Frontal cortex (tissue), 4 donors: Measurements from ENCODE around the gene CSTF3. TPM values are rescaled to one million over a fixed set of nuclear protein-coding genes. Genes with fewer than 3 reads are reported as not detected.
"Not testable (repeated sequence)": the region's sequence is repeated elsewhere in the genome, so short reads cannot be mapped to it uniquely, and the experiment has no call there.

Experiments used
- DNase-seq, 2 donors: peaks; one replicate each; pipeline ENCODE4 v3.0.0; 2012; ENCODE audit warnings: low spot score in 2 of 2
- FAIRE-seq: peaks from 2 replicates; lab custom pipeline; 2012; peaks lifted over from hg19 to GRCh38; lab: Jason Lieb, UNC
- total RNA-seq: library from RNA; depleted of rRNA; stranded (reverse); fragments of >200 nt; gene quantifications from one replicate; pipeline ENCODE4 v1.2.3, GENCODE V29; 2014
- donor health status: control.
- donor health status: control.
- donor health status: control.

CSTF3 gene
- total RNA-seq, 1 donor from 2014 or later, result 66.9 TPM

- FAIRE-seq (no peak), DNase-seq (no peak)
Observed at GRCh38 chr11:33168709-33169200, 7.5 kb upstream of the CSTF3 start.

- DNase-seq (no peak), FAIRE-seq (no peak)
Observed at GRCh38 chr11:33162831-33163230, 1.6 kb upstream of the CSTF3 start.

GRCh38 chr11:33160587-33160986 lies 693 bp downstream of the CSTF3 start:
- DNase-seq (no peak), FAIRE-seq (no peak)

- DNase-seq (no peak), FAIRE-seq (no peak)
Observed at GRCh38 chr11:33160136-33160535, 1.1 kb downstream of the CSTF3 start.

GRCh38 chr11:33159378-33159867 lies 1.9 kb downstream of the CSTF3 start:
- not testable (repeated sequence) for FAIRE-seq, DNase-seq

GRCh38 chr11:33158596-33159275 lies 2.5 kb downstream of the CSTF3 start:
- DNase-seq, result no peak
- no peak for FAIRE-seq

GRCh38 chr11:33157103-33158027 lies 3.9 kb downstream of the CSTF3 start:
- FAIRE-seq, result no peak
- no peak for DNase-seq

- DNase-seq, result no peak
- no peak for FAIRE-seq
Observed at GRCh38 chr11:33151399-33151798, 9.9 kb downstream of the CSTF3 start.

- FAIRE-seq, result no peak
Observed at GRCh38 chr11:33147559-33147958, 13.7 kb downstream of the CSTF3 start.

GRCh38 chr11:33135768-33136443 lies 25.4 kb downstream of the CSTF3 start:
- DNase-seq, result no peak
- FAIRE-seq, result no peak

More at GRCh38 chr11:33147559-33147958, 13.7 kb downstream of the CSTF3 start:
- DNase-seq, result no peak

GRCh38 chr11:33135216-33135615 lies 26.1 kb downstream of the CSTF3 start:
- DNase-seq, result no peak

GRCh38 chr11:33134276-33134675 lies 27.0 kb downstream of the CSTF3 start:
- no peak for DNase-seq
- FAIRE-seq, result no peak

More at GRCh38 chr11:33135216-33135615, 26.1 kb downstream of the CSTF3 start:
- no peak for FAIRE-seq

GRCh38 chr11:33133761-33134160 lies 27.5 kb downstream of the CSTF3 start:
- DNase-seq (no peak), FAIRE-seq (no peak)

GRCh38 chr11:33132510-33132909 lies 28.8 kb downstream of the CSTF3 start:
- FAIRE-seq (peak; percentile 59), DNase-seq (no peak)

GRCh38 chr11:33128739-33129138 lies 32.5 kb downstream of the CSTF3 start:
- FAIRE-seq, result no peak
- DNase-seq, result no peak

GRCh38 chr11:33125611-33126010 lies 35.7 kb downstream of the CSTF3 start:
- FAIRE-seq, result no peak
- DNase-seq, result no peak

GRCh38 chr11:33125025-33125424 lies 36.3 kb downstream of the CSTF3 start:
- DNase-seq, result no peak
- FAIRE-seq, result no peak

GRCh38 chr11:33122696-33123095 lies 38.6 kb downstream of the CSTF3 start:
- DNase-seq, result not testable (repeated sequence)

GRCh38 chr11:33116535-33116934 lies 44.7 kb downstream of the CSTF3 start:
- FAIRE-seq (no peak), DNase-seq (no peak)

More at GRCh38 chr11:33122696-33123095, 38.6 kb downstream of the CSTF3 start:
- not testable (repeated sequence) for FAIRE-seq

GRCh38 chr11:33110083-33110482 lies 51.2 kb downstream of the CSTF3 start:
- DNase-seq (no peak), FAIRE-seq (no peak)
